B cell (primary cell): ENCODE data around the gene RAP1A. TPM values are rescaled to one million over a fixed set of nuclear protein-coding genes. Genes with fewer than 3 reads are reported as not detected.

Experiments used
- ATAC-seq: fragments of 200-7000 bp; cut with Tn5 transposase; one replicate; pipeline ENCODE4 v1.10.0; 2021; ENCODE audit warnings: low read depth, mild to moderate bottlenecking, moderate number of reproducible peaks, moderate library complexity
- CTCF ChIA-PET: fragments of 350-600 bp; sonication (Branson Sonifier 250); formaldehyde crosslinking; loops from one replicate; lab custom pipeline; 2021; ENCODE audit warnings: antibody characterized with exemption, inconsistent platforms; lab: Charles Lee
- POLR2A ChIA-PET: fragments of 350-600 bp; sonication (Branson Sonifier 250); formaldehyde crosslinking; loops from one replicate; lab custom pipeline; 2021; ENCODE audit warnings: antibody characterized with exemption; lab: Charles Lee
- DNase-seq: peaks from one replicate; pipeline ENCODE4 v3.0.0; 2013
- H2AFZ ChIP-seq: 2 replicates; pipeline ENCODE4 v1.6.1; 2012; ENCODE audit warnings: mild to moderate bottlenecking, low read depth, low read length; ENCODE audit not compliant: insufficient read depth, poor library complexity, severe bottlenecking
- H3K27ac ChIP-seq, 2 donors: 1 replicate in 1 of 2; 2 replicates in 1 of 2; pipeline ENCODE4 v1.5.1; 2012 to 2013; ENCODE audit warnings: low read length in 2 of 2, mild to moderate bottlenecking in 2 of 2, moderate library complexity in 1 of 2
- H3K27me3 ChIP-seq, 4 experiments: fragments of 200-600 bp in 1 of 4; sonication (generic) in 1 of 4; replicated peaks in 1 of 4; 1 replicate in 2 of 4; 2 replicates in 2 of 4; pipeline versions ENCODE4 v1.6.1 to v1.7.0; 2013 to 2016; ENCODE audit warnings: low read length in 3 of 4, mild to moderate bottlenecking in 2 of 4, mixed read lengths in 1 of 4, moderate library complexity in 1 of 4; ENCODE audit not compliant: insufficient read depth in 4 of 4, control insufficient read depth in 3 of 4; ENCODE audit errors: control extremely low read depth in 1 of 4
- H3K36me3 ChIP-seq, 2 experiments: replicated peaks in 1 of 2; 1 replicate in 1 of 2; 2 replicates in 1 of 2; pipeline versions ENCODE4 v1.6.1 to v1.7.1; 2013; ENCODE audit warnings: low read length in 1 of 2; ENCODE audit not compliant: insufficient read depth in 2 of 2, control insufficient read depth in 1 of 2; ENCODE audit errors: control extremely low read depth in 1 of 2, extremely low read depth in 1 of 2
- H3K4me1 ChIP-seq, 2 donors: fragments of 200-600 bp in 1 of 2; sonication (generic) in 1 of 2; 1 replicate in 1 of 2; 2 replicates in 1 of 2; pipeline versions ENCODE4 v1.5.1 to v1.6.1; 2013 to 2017; ENCODE audit warnings: low read length in 2 of 2; ENCODE audit not compliant: control insufficient read depth in 2 of 2, insufficient read depth in 2 of 2
- H3K4me2 ChIP-seq: replicated peaks from 2 replicates; pipeline ENCODE3; 2012; ENCODE audit warnings: mild to moderate bottlenecking, low read depth, low read length; ENCODE audit not compliant: poor library complexity, severe bottlenecking
- H3K4me3 ChIP-seq, 5 experiments: fragments of 200-600 bp in 1 of 5; sonication (generic) in 1 of 5; 1 replicate in 3 of 5; 2 replicates in 2 of 5; pipeline versions ENCODE4 v1.5.1 to v1.7.0; 2011 to 2016; ENCODE audit warnings: low read length in 4 of 5, mild to moderate bottlenecking in 4 of 5, low read depth in 2 of 5, control low read depth in 1 of 5, moderate library complexity in 1 of 5; ENCODE audit not compliant: insufficient read depth in 1 of 5; ENCODE audit errors: control extremely low read depth in 1 of 5, extremely low read depth in 1 of 5
- H3K79me2 ChIP-seq: fragments of 200-600 bp; sonication (generic); one replicate; pipeline ENCODE4 v1.6.0; 2016; ENCODE audit warnings: low read length; ENCODE audit not compliant: control insufficient read depth, insufficient read depth
- H3K9ac ChIP-seq: fragments of 200-600 bp; sonication (generic); 2 replicates; pipeline ENCODE4 v1.6.1; 2017; ENCODE audit warnings: mild to moderate bottlenecking, low read length, moderate library complexity
- H3K9me3 ChIP-seq, 3 donors: one replicate each; pipeline versions ENCODE4 v1.6.1 to v1.7.1; 2013; ENCODE audit warnings: low read length in 2 of 3; ENCODE audit not compliant: control insufficient read depth in 2 of 3, insufficient read depth in 1 of 3; ENCODE audit errors: control extremely low read depth in 1 of 3
- H4K20me1 ChIP-seq: 2 replicates; pipeline ENCODE4 v1.6.0; 2012; ENCODE audit warnings: mild to moderate bottlenecking, low read length; ENCODE audit not compliant: insufficient read depth, control insufficient read depth, poor library complexity, severe bottlenecking
- H3K27ac Mint-ChIP-seq: one replicate; pipeline ENCODE4 v1.8.0; 2021; ENCODE audit warnings: mixed read lengths
- H3K27me3 Mint-ChIP-seq: one replicate; pipeline ENCODE4 v1.8.0; 2021; ENCODE audit warnings: mixed read lengths
- H3K4me1 Mint-ChIP-seq: one replicate; pipeline ENCODE4 v1.8.0; 2021; ENCODE audit warnings: mixed read lengths
- H3K4me3 Mint-ChIP-seq: one replicate; pipeline ENCODE4 v1.8.0; 2021; ENCODE audit warnings: mixed read lengths
- H3K9me3 Mint-ChIP-seq: one replicate; pipeline ENCODE4 v1.8.0; 2022; ENCODE audit warnings: mixed read lengths; ENCODE audit not compliant: insufficient read depth
- CTCF ChIP-seq: fragments of 200-600 bp; IDR thresholded peaks from one replicate; pipeline ENCODE4 v1.8.0; 2022; ENCODE audit warnings: antibody characterized with exemption, mild to moderate bottlenecking
- EZH2 ChIP-seq: IDR thresholded peaks from 2 replicates; pipeline ENCODE4 v1.6.1; 2012; ENCODE audit warnings: borderline replicate concordance, low read depth, mild to moderate bottlenecking, moderate library complexity, low read length; ENCODE audit not compliant: insufficient read depth, poor library complexity, severe bottlenecking
- WGBS: methylation state at CpG from one replicate; pipeline ENCODE4 v1.1.5; 2013; ENCODE audit warnings: missing lambda C conversion rate; ENCODE audit not compliant: insufficient coverage; 5-methylcytosine and 5-hydroxymethylcytosine counted together
- intact Hi-C: fragments of 100-400 bp; cut with micrococcal nuclease; formaldehyde crosslinking; loops from one replicate; pipeline ENCODE4 v1.10.0; 2022
- polyA plus RNA-seq: library from polyadenylated mRNA; depleted of rRNA; stranded (reverse); fragments of >200 nt; gene quantifications from 2 replicates; pipeline ENCODE4 v1.2.3, GENCODE V29; 2012
- total RNA-seq, 2 donors: library from RNA; stranded (reverse); fragments of 120-200 nt in 1 of 2; gene quantifications; 1 replicate in 1 of 2; 2 replicates in 1 of 2; pipeline versions ENCODE4 v1.2.3 to v1.2.4, GENCODE V29; 2013 to 2022

The RAP1A gene
- total and polyA plus RNA-seq, 2 donors (not counting 1 experiment from before 2014, with no cell fraction given) = 32.6 to 75.3 TPM

- WGBS = 94% methylated on average over 2 of the region's 3 CpGs
- no peak for TF ChIP-seq CTCF
- DNase-seq (no peak), ATAC-seq (no peak)
- Histone ChIP-seq H3K4me3 (no peak overlapping the region), H3K27me3 (no peaks in the 10 kb centered on the region), H3K4me1 (no peaks in the 10 kb centered on the region), H3K27ac (no peak overlapping the region), H3K79me2 (no peaks in the 10 kb centered on the region), H3K9me3 (no peaks in the 10 kb centered on the region), H3K36me3 (peaks cover 21 to 82% of the 10 kb centered on the region in 2 experiments), H3K9ac (no peak overlapping the region), H3K4me2 (no peak overlapping the region), H2AFZ (no peak overlapping the region), H4K20me1 (peaks cover 4% of the 10 kb centered on the region)
- intact Hi-C loops = no loop called here
- no peak overlapping the region for H3K4me3 Mint-ChIP-seq
- no peak overlapping the region for H3K27ac Mint-ChIP-seq
- CTCF ChIA-PET = no interaction called here
- POLR2A ChIA-PET = no interaction called here
- no peaks in the 10 kb centered on the region for H3K4me1 Mint-ChIP-seq
- H3K9me3 Mint-ChIP-seq = no peaks in the 10 kb centered on the region
- H3K27me3 Mint-ChIP-seq = no peaks in the 10 kb centered on the region
These were observed 86.3 kb downstream of the RAP1A start for GRCh38 chr1:111705841-111706240.

GRCh38 chr1:111706921-111707320, 87.3 kb downstream of the RAP1A start:
- POLR2A ChIA-PET = no interaction called here
- H3K79me2 ChIP-seq = no peaks in the 10 kb centered on the region
- CTCF ChIA-PET = interaction anchor here (1.0 to 1.3 kb wide), 3 partner anchors 191 to 226 kb away, joined by 3 to 5 read pairs (median 3); no protein-coding TSS in a partner anchor
- no CpG with 5 or more reads among the region's 2 CpGs for WGBS
- TF ChIP-seq CTCF (no peak), EZH2 (no peak)
- intact Hi-C loops = no loop called here
- H3K27me3 ChIP-seq = no peaks in the 10 kb centered on the region
- no peak overlapping the region for H3K4me3 ChIP-seq
- H2AFZ ChIP-seq = no peak overlapping the region
- Mint-ChIP-seq H3K9me3 (no peaks in the 10 kb centered on the region), H3K4me1 (no peaks in the 10 kb centered on the region), H3K4me3 (no peak overlapping the region), H3K27ac (no peak overlapping the region), H3K27me3 (no peaks in the 10 kb centered on the region)
- no peaks in the 10 kb centered on the region for H3K9me3 ChIP-seq
- no peaks in the 10 kb centered on the region for H3K4me1 ChIP-seq
- no peak for DNase-seq
- H3K9ac ChIP-seq = no peak overlapping the region
- no peak overlapping the region for H3K4me2 ChIP-seq
- no peak for ATAC-seq
- H4K20me1 ChIP-seq = peaks cover 4% of the 10 kb centered on the region
- H3K27ac ChIP-seq = peak overlapping the region in 1 of 2 donors; percentile 31
- H3K36me3 ChIP-seq = peaks cover 13 to 75% of the 10 kb centered on the region in 2 experiments
